HG03521 (cell line): ENCODE data around the gene CTAGE1.
"Not testable (repeated sequence)": the region's sequence is repeated elsewhere in the genome, so short reads cannot be mapped to it uniquely, and the experiment has no call there.

Experiments used
- ATAC-seq: cut with Tn5 transposase; IDR thresholded peaks from one replicate; pipeline ENCODE4 v1.9.1; 2021; ENCODE audit warnings: mild to moderate bottlenecking, moderate library complexity; ENCODE audit not compliant: unreplicated experiment

The CTAGE1 gene

GRCh38 chr18:22394428-22394827, 23.3 kb downstream of the CTAGE1 start:
- no peak for ATAC-seq

GRCh38 chr18:22393164-22393563, 24.6 kb downstream of the CTAGE1 start:
- not testable (repeated sequence) for ATAC-seq

GRCh38 chr18:22391407-22392345, 26.0 kb downstream of the CTAGE1 start:
- no peak for ATAC-seq

- ATAC-seq = no peak
Measured at GRCh38 chr18:22387787-22388186, 29.9 kb downstream of the CTAGE1 start.

GRCh38 chr18:22387364-22387763, 30.4 kb downstream of the CTAGE1 start:
- ATAC-seq = no peak

GRCh38 chr18:22385718-22386117, 32.0 kb downstream of the CTAGE1 start:
- no peak for ATAC-seq

GRCh38 chr18:22378672-22379282, 38.9 kb downstream of the CTAGE1 start:
- ATAC-seq = no peak

GRCh38 chr18:22377769-22378168, 39.9 kb downstream of the CTAGE1 start:
- no peak for ATAC-seq

GRCh38 chr18:22370414-22370813, 47.3 kb downstream of the CTAGE1 start:
- ATAC-seq = no peak

- no peak for ATAC-seq
Measured at GRCh38 chr18:22368021-22368420, 49.7 kb downstream of the CTAGE1 start.

- no peak for ATAC-seq
Measured at GRCh38 chr18:22367303-22367702, 50.4 kb downstream of the CTAGE1 start.

GRCh38 chr18:22363867-22364463, 53.8 kb downstream of the CTAGE1 start:
- no peak for ATAC-seq
